ENCODE measurements around the gene ZNF408. TPM values are rescaled to one million over a fixed set of nuclear protein-coding genes. Genes with fewer than 3 reads are reported as not detected.
A peak's percentile ranks its signal among the peaks of the same experiment; 100 is the strongest.

The ZNF408 gene
- polyA plus RNA-seq, 2 of the 4 experiments (the other 2 are of a cell fraction) = 6.7 to 16.7 TPM

- no peak overlapping the region for H3K4me3 ChIP-seq
- no peak overlapping the region for H3K27ac ChIP-seq
- FAIRE-seq = no peak
- no peaks in the 10 kb centered on the region for H3K9me3 ChIP-seq
- ChIA-PET CTCF (interaction anchor here (0.6 kb wide), 1 partner anchor 353 kb away, joined by 3 read pairs; no protein-coding TSS in a partner anchor), POLR2A (no interaction called here)
- TF ChIP-seq RFX5 (IDR thresholded peaks at IDR 0.05) (no peak), ZSCAN20 (CRISPR knock-in tag; IDR thresholded peaks at IDR 0.05) (no peak), JUN (IDR thresholded peaks at IDR 0.05) (no peak), KDM1A (IDR thresholded peaks at IDR 0.05; ENCODE audit: low read depth) (no peak), MAFK (IDR thresholded peaks at IDR 0.05; ENCODE audit: partially characterized antibody) (no peak), ESRRA (IDR thresholded peaks at IDR 0.05; ENCODE audit: borderline replicate concordance, low read length) (no peak), CHD4 (IDR thresholded peaks at IDR 0.05; ENCODE audit: borderline replicate concordance) (no peak), EHF (CRISPR knock-in tag; IDR thresholded peaks at IDR 0.05) (no peak), MYC (IDR thresholded peaks at IDR 0.05; ENCODE audit: borderline replicate concordance, low read length) (no peak), PBX3 (IDR thresholded peaks at IDR 0.05) (no peak), CTCF (IDR thresholded peaks at IDR 0.05) (no peak)
- DNase-seq (ENCODE audit: low read depth in 1 of 2, low spot score in 1 of 2) = no peak
- no peak overlapping the region for H3K4me2 ChIP-seq
- WGBS (ENCODE audit: missing lambda C conversion rate) = 94% methylated on average over 7 of the region's 7 CpGs
- ATAC-seq = no peak
- no peaks in the 10 kb centered on the region for H3K4me1 ChIP-seq
Measured at GRCh38 chr11:46736146-46736545, 35.3 kb downstream of the ZNF408 start.

- H3K9me3 ChIP-seq = no peaks in the 10 kb centered on the region
- no peak for FAIRE-seq
- no peak overlapping the region for H3K4me2 ChIP-seq
- H3K4me1 ChIP-seq = no peaks in the 10 kb centered on the region
- TF ChIP-seq EP300 (IDR thresholded peaks at IDR 0.05) (no peak), NPAS2 (CRISPR knock-in tag; IDR thresholded peaks at IDR 0.05; ENCODE audit: borderline replicate concordance) (no peak), PHF8 (IDR thresholded peaks at IDR 0.05; ENCODE audit: borderline replicate concordance, low read depth) (no peak), REST (IDR thresholded peaks at IDR 0.05) (no peak), ZNF302 (CRISPR knock-in tag; IDR thresholded peaks at IDR 0.05) (no peak), NFE2L2 (conservative IDR thresholded peaks at IDR 0.05; ENCODE audit: low read length) (no peak), ATOH8 (CRISPR knock-in tag; IDR thresholded peaks at IDR 0.05; ENCODE audit: low read depth) (no peak), CBX2 (IDR thresholded peaks at IDR 0.05; ENCODE audit: borderline replicate concordance, low read depth) (no peak), RCOR1 (IDR thresholded peaks at IDR 0.05; ENCODE audit: low read depth, low read length) (no peak), HOXB13 (CRISPR knock-in tag; IDR thresholded peaks at IDR 0.05; ENCODE audit: low read depth) (no peak), HDAC2 (IDR thresholded peaks at IDR 0.05) (no peak), GATA3 (IDR thresholded peaks at IDR 0.05; ENCODE audit: borderline replicate concordance) (no peak)
- H3K27ac ChIP-seq = no peak overlapping the region
- H3K4me3 ChIP-seq = no peak overlapping the region
- ATAC-seq = peak in 1 of 2 experiments; percentile 17; a peak in 3 of 6 replicates
- ChIA-PET CTCF (no interaction called here), POLR2A (no interaction called here)
- no peak for DNase-seq (ENCODE audit: low read depth in 1 of 2, low spot score in 1 of 2)
- 70% methylated on average over 5 of the region's 5 CpGs for WGBS (ENCODE audit: missing lambda C conversion rate)
Measured at GRCh38 chr11:46736615-46737014, 35.8 kb downstream of the ZNF408 start.

Measured in A549 (cell line).